ENCODE results near the gene CPA3. TPM values are rescaled to one million over a fixed set of nuclear protein-coding genes. Genes with fewer than 3 reads are reported as not detected.

Gene CPA3
- total RNA-seq, 1 donor from 2014 or later: not detected

DNA sequence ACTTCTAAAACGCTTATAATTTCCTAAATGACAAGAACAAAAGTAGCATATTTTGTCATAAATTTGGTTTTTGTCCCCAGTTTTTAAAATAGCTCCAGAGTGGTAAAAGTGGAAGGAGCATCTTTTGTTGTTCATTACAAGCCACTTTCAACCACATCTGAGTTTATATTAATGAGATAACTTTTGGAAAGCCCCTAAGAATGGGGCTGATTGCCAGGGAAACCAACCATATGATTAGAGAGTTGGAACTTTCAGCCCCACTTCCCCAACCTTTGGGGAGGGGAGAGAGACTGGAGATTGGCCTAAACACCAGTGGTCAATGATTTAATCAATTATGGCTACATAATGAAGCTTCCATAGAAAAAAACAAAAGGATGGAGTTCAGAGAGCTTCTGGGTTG, 57.4 kb downstream of the CPA3 start:
- no peaks in the 10 kb centered on the region for H3K4me1 Mint-ChIP-seq (ENCODE audit: low read depth, unreplicated experiment)
- TF ChIP-seq, protein P1, sequence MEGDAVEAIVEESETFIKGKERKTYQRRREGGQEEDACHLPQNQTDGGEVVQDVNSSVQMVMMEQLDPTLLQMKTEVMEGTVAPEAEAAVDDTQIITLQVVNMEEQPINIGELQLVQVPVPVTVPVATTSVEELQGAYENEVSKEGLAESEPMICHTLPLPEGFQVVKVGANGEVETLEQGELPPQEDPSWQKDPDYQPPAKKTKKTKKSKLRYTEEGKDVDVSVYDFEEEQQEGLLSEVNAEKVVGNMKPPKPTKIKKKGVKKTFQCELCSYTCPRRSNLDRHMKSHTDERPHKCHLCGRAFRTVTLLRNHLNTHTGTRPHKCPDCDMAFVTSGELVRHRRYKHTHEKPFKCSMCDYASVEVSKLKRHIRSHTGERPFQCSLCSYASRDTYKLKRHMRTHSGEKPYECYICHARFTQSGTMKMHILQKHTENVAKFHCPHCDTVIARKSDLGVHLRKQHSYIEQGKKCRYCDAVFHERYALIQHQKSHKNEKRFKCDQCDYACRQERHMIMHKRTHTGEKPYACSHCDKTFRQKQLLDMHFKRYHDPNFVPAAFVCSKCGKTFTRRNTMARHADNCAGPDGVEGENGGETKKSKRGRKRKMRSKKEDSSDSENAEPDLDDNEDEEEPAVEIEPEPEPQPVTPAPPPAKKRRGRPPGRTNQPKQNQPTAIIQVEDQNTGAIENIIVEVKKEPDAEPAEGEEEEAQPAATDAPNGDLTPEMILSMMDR (IDR thresholded peaks at IDR 0.05; ENCODE audit: partially characterized antibody, unreplicated experiment): no peak
- no peak overlapping the region for H3K4me3 Mint-ChIP-seq (ENCODE audit: unreplicated experiment)
- no peaks in the 10 kb centered on the region for H3K36me3 Mint-ChIP-seq (ENCODE audit: unreplicated experiment)
- no peaks in the 10 kb centered on the region for H3K27me3 Mint-ChIP-seq (ENCODE audit: unreplicated experiment)
- H3K27ac Mint-ChIP-seq (ENCODE audit: unreplicated experiment): no peak overlapping the region
- no peak for DNase-seq
- H3K9me3 Mint-ChIP-seq (ENCODE audit: unreplicated experiment): no peaks in the 10 kb centered on the region

DNA sequence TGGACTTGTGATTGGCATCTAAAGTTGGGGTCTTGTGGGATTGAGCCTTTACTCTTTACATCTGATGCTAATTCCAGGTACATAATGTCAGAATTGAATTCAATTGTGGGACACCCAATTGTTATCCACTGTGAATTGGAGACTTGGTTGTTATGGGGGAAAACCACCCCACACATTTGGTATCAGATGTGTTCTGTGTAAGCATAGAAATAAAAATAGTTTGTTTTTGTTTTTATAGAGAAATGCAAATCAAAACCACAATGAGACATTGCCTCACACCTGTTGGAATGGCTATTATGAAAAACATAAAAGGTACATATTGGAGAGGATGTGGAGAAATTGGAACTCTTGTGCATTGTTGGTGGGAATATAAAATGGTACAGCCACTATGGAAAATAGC, 58.5 kb downstream of the CPA3 start:
- H3K27me3 Mint-ChIP-seq (ENCODE audit: unreplicated experiment): no peaks in the 10 kb centered on the region
- no peak for DNase-seq
- H3K36me3 Mint-ChIP-seq (ENCODE audit: unreplicated experiment): no peaks in the 10 kb centered on the region
- H3K9me3 Mint-ChIP-seq (ENCODE audit: unreplicated experiment): no peaks in the 10 kb centered on the region
- H3K27ac Mint-ChIP-seq (ENCODE audit: unreplicated experiment): no peak overlapping the region
- H3K4me3 Mint-ChIP-seq (ENCODE audit: unreplicated experiment): no peak overlapping the region
- no peaks in the 10 kb centered on the region for H3K4me1 Mint-ChIP-seq (ENCODE audit: low read depth, unreplicated experiment)
- TF ChIP-seq, protein P1 (IDR thresholded peaks at IDR 0.05; ENCODE audit: partially characterized antibody, unreplicated experiment): no peak

DNA sequence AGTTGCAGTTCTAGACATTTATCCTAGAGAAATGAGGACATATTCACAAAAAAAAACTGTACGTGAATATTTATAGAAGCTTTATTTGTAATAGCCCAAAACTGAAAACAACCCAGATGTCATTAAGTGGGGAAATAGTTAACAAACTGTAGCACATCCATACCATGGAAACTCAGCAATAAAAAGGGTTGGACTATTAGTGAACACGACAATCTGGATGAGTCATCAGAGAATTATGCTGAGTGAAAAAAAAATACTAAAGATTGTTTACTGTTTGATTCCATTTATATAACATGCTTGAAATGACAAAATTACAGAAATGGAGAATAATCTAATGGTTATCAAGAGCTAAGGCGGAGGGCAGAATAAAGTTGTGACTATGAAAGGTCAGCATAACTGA, 59.5 kb downstream of the CPA3 start:
- no peaks in the 10 kb centered on the region for H3K27me3 Mint-ChIP-seq (ENCODE audit: unreplicated experiment)
- no peaks in the 10 kb centered on the region for H3K4me1 Mint-ChIP-seq (ENCODE audit: low read depth, unreplicated experiment)
- H3K9me3 Mint-ChIP-seq (ENCODE audit: unreplicated experiment): no peaks in the 10 kb centered on the region
- no peaks in the 10 kb centered on the region for H3K36me3 Mint-ChIP-seq (ENCODE audit: unreplicated experiment)
- no peak overlapping the region for H3K4me3 Mint-ChIP-seq (ENCODE audit: unreplicated experiment)
- H3K27ac Mint-ChIP-seq (ENCODE audit: unreplicated experiment): no peak overlapping the region
- no peak for DNase-seq
- TF ChIP-seq, protein P1 (IDR thresholded peaks at IDR 0.05; ENCODE audit: partially characterized antibody, unreplicated experiment): no peak

- no peaks in the 10 kb centered on the region for H3K9me3 Mint-ChIP-seq (ENCODE audit: unreplicated experiment)
- TF ChIP-seq, protein P1 (IDR thresholded peaks at IDR 0.05; ENCODE audit: partially characterized antibody, unreplicated experiment): no peak
- no peaks in the 10 kb centered on the region for H3K36me3 Mint-ChIP-seq (ENCODE audit: unreplicated experiment)
- no peak for DNase-seq
- no peaks in the 10 kb centered on the region for H3K27me3 Mint-ChIP-seq (ENCODE audit: unreplicated experiment)
- no peaks in the 10 kb centered on the region for H3K4me1 Mint-ChIP-seq (ENCODE audit: low read depth, unreplicated experiment)
- H3K4me3 Mint-ChIP-seq (ENCODE audit: unreplicated experiment): no peak overlapping the region
- H3K27ac Mint-ChIP-seq (ENCODE audit: unreplicated experiment): no peak overlapping the region
Observed at GRCh38 chr3:148925845-148926244, 60.7 kb downstream of the CPA3 start.

- Mint-ChIP-seq H3K9me3 (ENCODE audit: unreplicated experiment) (no peaks in the 10 kb centered on the region), H3K27me3 (ENCODE audit: unreplicated experiment) (no peaks in the 10 kb centered on the region), H3K27ac (ENCODE audit: unreplicated experiment) (no peak overlapping the region), H3K4me1 (ENCODE audit: low read depth, unreplicated experiment) (no peaks in the 10 kb centered on the region), H3K4me3 (ENCODE audit: unreplicated experiment) (no peak overlapping the region), H3K36me3 (ENCODE audit: unreplicated experiment) (no peaks in the 10 kb centered on the region)
- TF ChIP-seq, protein P1 (IDR thresholded peaks at IDR 0.05; ENCODE audit: partially characterized antibody, unreplicated experiment): no peak
- no peak for DNase-seq
Observed at GRCh38 chr3:148930752-148931151, 65.7 kb downstream of the CPA3 start.

All from glutamatergic neuron (in vitro differentiated cells).